H9 (cell line): ENCODE data around the gene NRP2. TPM values are rescaled to one million over a fixed set of nuclear protein-coding genes. Genes with fewer than 3 reads are reported as not detected.

Experiments
- DNase-seq: peaks from one replicate; pipeline ENCODE4 v3.0.0-alpha.2; 2017
- H2AFZ ChIP-seq: one replicate; pipeline ENCODE4 v1.6.1; 2013; ENCODE audit warnings: mild to moderate bottlenecking, low read length, control low read depth, moderate library complexity
- H2AK5ac ChIP-seq: 2 replicates; pipeline ENCODE4 v1.6.1; 2013; ENCODE audit warnings: low read length, control low read depth, mixed read lengths; ENCODE audit not compliant: insufficient read length
- H2BK120ac ChIP-seq: one replicate; pipeline ENCODE4 v1.6.1; 2013; ENCODE audit warnings: low read depth, mild to moderate bottlenecking, low read length, control low read depth, inconsistent platforms; ENCODE audit not compliant: poor library complexity, severe bottlenecking
- H2BK12ac ChIP-seq: 2 replicates; pipeline ENCODE4 v1.6.1; 2013; ENCODE audit warnings: low read length, control low read depth, mixed read lengths, low read depth; ENCODE audit not compliant: insufficient read length
- H2BK15ac ChIP-seq: 2 replicates; pipeline ENCODE4 v1.6.1; 2013; ENCODE audit warnings: low read depth, low read length, control low read depth
- H2BK20ac ChIP-seq: one replicate; pipeline ENCODE4 v1.6.1; 2013; ENCODE audit warnings: low read depth, mild to moderate bottlenecking, low read length, control low read depth, inconsistent platforms; ENCODE audit not compliant: poor library complexity, severe bottlenecking
- H2BK5ac ChIP-seq: 2 replicates; pipeline ENCODE4 v1.6.1; 2013; ENCODE audit warnings: low read length, control low read depth, mixed read lengths; ENCODE audit not compliant: insufficient read length
- H3K14ac ChIP-seq: 2 replicates; pipeline ENCODE4 v1.6.1; 2013; ENCODE audit warnings: low read length, control low read depth; ENCODE audit not compliant: insufficient read depth
- H3K18ac ChIP-seq: 2 replicates; pipeline ENCODE4 v1.6.1; 2013; ENCODE audit warnings: low read depth, mild to moderate bottlenecking, mixed read lengths, low read length, control low read depth; ENCODE audit not compliant: insufficient read length
- H3K23ac ChIP-seq: 2 replicates; pipeline ENCODE4 v1.6.1; 2013; ENCODE audit warnings: low read length, control low read depth, mixed read lengths, low read depth; ENCODE audit not compliant: insufficient read length
- H3K23me2 ChIP-seq: 2 replicates; pipeline ENCODE4 v1.6.1; 2013; ENCODE audit warnings: low read depth, mild to moderate bottlenecking, mixed read lengths, low read length, control low read depth; ENCODE audit not compliant: insufficient read length, poor library complexity, severe bottlenecking
- H3K27ac ChIP-seq: 2 replicates; pipeline ENCODE4 v1.5.1; 2013; ENCODE audit warnings: low read length, control low read depth, mixed read lengths, low read depth; ENCODE audit not compliant: insufficient read length
- H3K27me3 ChIP-seq: 2 replicates; pipeline ENCODE4 v1.6.1; 2013; ENCODE audit warnings: low read length, control low read depth, inconsistent platforms; ENCODE audit not compliant: insufficient read depth
- H3K4ac ChIP-seq: 2 replicates; pipeline ENCODE4 v1.6.1; 2013; ENCODE audit warnings: low read depth, mild to moderate bottlenecking, control low read depth, inconsistent platforms, low read length, moderate library complexity
- H3K4me1 ChIP-seq: 2 replicates; pipeline ENCODE4 v1.6.1; 2013; ENCODE audit warnings: low read length, control low read depth, inconsistent platforms; ENCODE audit not compliant: insufficient read depth
- H3K4me2 ChIP-seq: 2 replicates; pipeline ENCODE4 v1.6.1; 2013; ENCODE audit warnings: low read length, control low read depth, mixed read lengths; ENCODE audit not compliant: insufficient read length, insufficient read depth
- H3K56ac ChIP-seq: 2 replicates; pipeline ENCODE4 v1.6.1; 2013; ENCODE audit warnings: low read depth, mild to moderate bottlenecking, mixed read lengths, low read length, control low read depth; ENCODE audit not compliant: insufficient read length
- H3K79me1 ChIP-seq: 2 replicates; pipeline ENCODE4 v1.6.1; 2013; ENCODE audit warnings: low read depth, mild to moderate bottlenecking, moderate library complexity, low read length, control low read depth, inconsistent platforms; ENCODE audit not compliant: insufficient read depth, poor library complexity, severe bottlenecking
- H3K79me2 ChIP-seq: 2 replicates; pipeline ENCODE4 v1.6.1; 2013; ENCODE audit warnings: low read length, control low read depth, inconsistent platforms; ENCODE audit not compliant: insufficient read depth
- H3K9ac ChIP-seq: 2 replicates; pipeline ENCODE4 v1.6.1; 2013; ENCODE audit warnings: low read length, control low read depth, mixed read lengths; ENCODE audit not compliant: insufficient read length; ENCODE audit errors: extremely low read depth
- H3K9me3 ChIP-seq: one replicate; pipeline ENCODE4 v1.6.1; 2013; ENCODE audit warnings: low read depth, low read length, inconsistent platforms; ENCODE audit not compliant: control insufficient read depth
- H3T11ph ChIP-seq: one replicate; pipeline ENCODE4 v1.6.1; 2013; ENCODE audit warnings: mild to moderate bottlenecking, low read length, control low read depth, inconsistent platforms
- H4K20me1 ChIP-seq: one replicate; pipeline ENCODE4 v1.6.1; 2013; ENCODE audit not compliant: control insufficient read depth, insufficient read length, insufficient read depth
- H4K5ac ChIP-seq: 2 replicates; pipeline ENCODE4 v1.6.1; 2013; ENCODE audit warnings: low read depth, mild to moderate bottlenecking, mixed read lengths, low read length, control low read depth; ENCODE audit not compliant: insufficient read length
- H4K8ac ChIP-seq: replicated peaks from 2 replicates; pipeline ENCODE4 v1.6.1; 2013; ENCODE audit warnings: low read length, control low read depth, mixed read lengths, low read depth; ENCODE audit not compliant: insufficient read length
- H4K91ac ChIP-seq: 2 replicates; pipeline ENCODE4 v1.6.1; 2013; ENCODE audit warnings: low read depth, mild to moderate bottlenecking, moderate library complexity, mixed read lengths, low read length, control low read depth; ENCODE audit not compliant: insufficient read length
- H3K27ac Mint-ChIP-seq, 3 experiments: 2 replicates in 2 of 3; 3 replicates in 1 of 3; pipeline ENCODE4 v1.8.0; 2020 to 2021; ENCODE audit warnings: mixed read lengths in 3 of 3, mild to moderate bottlenecking in 1 of 3, moderate library complexity in 1 of 3
- H3K27me3 Mint-ChIP-seq: 2 replicates; pipeline ENCODE4 v1.8.0; 2021; ENCODE audit warnings: low read depth, mild to moderate bottlenecking, moderate library complexity, mixed read lengths
- H3K36me3 Mint-ChIP-seq, 3 experiments: 2 replicates in 2 of 3; 3 replicates in 1 of 3; pipeline ENCODE4 v1.8.0; 2020 to 2021; ENCODE audit warnings: low read depth in 3 of 3, mixed read lengths in 3 of 3; ENCODE audit not compliant: insufficient read depth in 1 of 3
- H3K4me1 Mint-ChIP-seq, 2 experiments: 2 replicates each; pipeline ENCODE4 v1.8.0; 2020; ENCODE audit warnings: mixed read lengths in 2 of 2
- H3K4me3 Mint-ChIP-seq, 2 experiments: 2 replicates in 1 of 2; 3 replicates in 1 of 2; pipeline ENCODE4 v1.8.0; 2020 to 2021; ENCODE audit warnings: mild to moderate bottlenecking in 2 of 2, mixed read lengths in 2 of 2, moderate library complexity in 1 of 2
- H3K9me3 Mint-ChIP-seq, 2 experiments: 2 replicates in 1 of 2; 3 replicates in 1 of 2; pipeline ENCODE4 v1.8.0; 2020; ENCODE audit warnings: mild to moderate bottlenecking in 2 of 2, mixed read lengths in 2 of 2, moderate library complexity in 1 of 2
- WGBS: extraction: QIAGEN DNeasy Blood & Tissue Kit; methylation state at CpG from one replicate; pipeline ENCODE4 v1.1.7; 2013; ENCODE audit warnings: missing lambda C conversion rate, low lambda C conversion rate, mixed read lengths; ENCODE audit not compliant: insufficient read length; ENCODE audit errors: extremely low coverage; 5-methylcytosine and 5-hydroxymethylcytosine counted together
- total RNA-seq: library from RNA; stranded (reverse); gene quantifications from 2 replicates; pipeline ENCODE4 v1.2.1, GENCODE V29; 2021
- TF ChIP-seq, protein P1 (sequence below): fragments of 200-600 bp; sonication (generic); conservative IDR thresholded peaks from 3 replicates; pipeline ENCODE4 v1.8.0; 2021; ENCODE audit warnings: antibody characterized with exemption, mild to moderate bottlenecking

Gene NRP2
- total RNA-seq, 1 experiment from 2014 or later: 19.7 TPM

DNA sequence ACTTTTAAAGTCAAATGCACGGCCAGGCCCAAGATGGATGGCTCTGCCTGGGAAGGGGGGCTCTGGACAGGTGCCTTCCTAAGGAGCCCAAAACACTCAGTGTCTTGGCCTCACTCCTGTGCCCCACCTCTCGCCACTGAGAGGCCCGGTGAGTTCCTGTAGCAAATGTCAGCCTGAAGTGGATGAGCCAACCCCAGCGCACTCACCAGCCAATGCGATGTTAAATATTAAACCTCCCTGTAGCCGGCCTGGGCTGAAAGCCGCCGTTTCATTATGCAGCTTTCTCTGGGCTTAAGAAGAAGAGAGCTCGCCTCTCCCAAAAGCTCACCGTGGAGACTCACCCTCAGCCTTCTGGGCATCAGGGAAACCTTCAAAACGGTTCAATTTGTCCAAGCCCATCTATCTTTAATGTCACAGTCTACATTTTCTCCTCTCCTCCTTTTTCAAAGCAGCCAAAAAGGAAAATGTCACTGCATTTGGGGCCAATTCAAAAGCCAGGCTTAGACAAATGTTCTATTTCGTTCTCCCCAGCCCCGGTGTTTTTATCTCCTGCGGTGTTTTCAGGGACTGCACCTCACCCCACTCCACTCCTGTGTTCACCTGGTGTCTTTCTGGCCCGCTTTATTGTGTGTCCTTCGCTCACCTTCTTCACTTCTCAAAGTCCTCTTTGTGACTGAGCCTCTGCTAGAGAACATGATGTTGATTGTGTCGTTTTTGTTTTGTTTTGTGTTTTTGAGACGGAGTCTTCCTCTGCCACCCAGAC lies 124.0 kb downstream of the NRP2 start:
- Histone ChIP-seq H2BK20ac (no peak overlapping the region), H3K27me3 (no peaks in the 10 kb centered on the region), H3K79me1 (no peaks in the 10 kb centered on the region)

More for the DNA sequence above, 124.0 kb downstream of the NRP2 start:
- H4K5ac ChIP-seq: no peak overlapping the region
- H3K23me2 ChIP-seq: no peaks in the 10 kb centered on the region
- no peak overlapping the region for H3K56ac ChIP-seq
- no CpG with 5 or more reads among the region's 18 CpGs for WGBS
- H2AFZ ChIP-seq: no peak overlapping the region
- DNase-seq: no peak
- H4K20me1 ChIP-seq: no peaks in the 10 kb centered on the region
- H3K79me2 ChIP-seq: no peaks in the 10 kb centered on the region
- H3K14ac ChIP-seq: no peak overlapping the region
- Mint-ChIP-seq H3K4me3 (no peak overlapping the region), H3K36me3 (no peaks in the 10 kb centered on the region), H3K9me3 (no peaks in the 10 kb centered on the region), H3K27me3 (peaks cover 2% of the 10 kb centered on the region; the same call in 1 of the 2 replicates), H3K4me1 (peaks cover 12 to 17% of the 10 kb centered on the region in 2 experiments), H3K27ac (no peak overlapping the region)
- H2BK12ac ChIP-seq: no peak overlapping the region
- H3K23ac ChIP-seq: no peak overlapping the region
- no peaks in the 10 kb centered on the region for H3K4me1 ChIP-seq
- H4K91ac ChIP-seq: no peak overlapping the region
- H3K9ac ChIP-seq: no peak overlapping the region
- H2BK120ac ChIP-seq: no peak overlapping the region
- H3K4me2 ChIP-seq: no peak overlapping the region
- no peak overlapping the region for H3T11ph ChIP-seq
- no peak overlapping the region for H4K8ac ChIP-seq
- no peak overlapping the region for H2BK15ac ChIP-seq
- H3K27ac ChIP-seq: no peak overlapping the region
- H3K9me3 ChIP-seq: no peaks in the 10 kb centered on the region
- H2BK5ac ChIP-seq: no peak overlapping the region
- H3K4ac ChIP-seq: no peak overlapping the region
- TF ChIP-seq, protein P1, sequence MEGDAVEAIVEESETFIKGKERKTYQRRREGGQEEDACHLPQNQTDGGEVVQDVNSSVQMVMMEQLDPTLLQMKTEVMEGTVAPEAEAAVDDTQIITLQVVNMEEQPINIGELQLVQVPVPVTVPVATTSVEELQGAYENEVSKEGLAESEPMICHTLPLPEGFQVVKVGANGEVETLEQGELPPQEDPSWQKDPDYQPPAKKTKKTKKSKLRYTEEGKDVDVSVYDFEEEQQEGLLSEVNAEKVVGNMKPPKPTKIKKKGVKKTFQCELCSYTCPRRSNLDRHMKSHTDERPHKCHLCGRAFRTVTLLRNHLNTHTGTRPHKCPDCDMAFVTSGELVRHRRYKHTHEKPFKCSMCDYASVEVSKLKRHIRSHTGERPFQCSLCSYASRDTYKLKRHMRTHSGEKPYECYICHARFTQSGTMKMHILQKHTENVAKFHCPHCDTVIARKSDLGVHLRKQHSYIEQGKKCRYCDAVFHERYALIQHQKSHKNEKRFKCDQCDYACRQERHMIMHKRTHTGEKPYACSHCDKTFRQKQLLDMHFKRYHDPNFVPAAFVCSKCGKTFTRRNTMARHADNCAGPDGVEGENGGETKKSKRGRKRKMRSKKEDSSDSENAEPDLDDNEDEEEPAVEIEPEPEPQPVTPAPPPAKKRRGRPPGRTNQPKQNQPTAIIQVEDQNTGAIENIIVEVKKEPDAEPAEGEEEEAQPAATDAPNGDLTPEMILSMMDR: no peak
- no peak overlapping the region for H3K18ac ChIP-seq
- no peak overlapping the region for H2AK5ac ChIP-seq
